Type B pancreatic cell (in vitro differentiated cells): ENCODE results near the gene ERCC2. TPM values are rescaled to one million over a fixed set of nuclear protein-coding genes. Genes with fewer than 3 reads are reported as not detected.

Experiments
- DNase-seq: peaks from one replicate; pipeline ENCODE4 v3.0.0; 2021; ENCODE audit warnings: mixed read lengths; ENCODE audit not compliant: unreplicated experiment; ENCODE audit errors: extremely low spot score
- H3K27ac Mint-ChIP-seq: 2 replicates; pipeline ENCODE4 v1.8.0; 2021; ENCODE audit warnings: mild to moderate bottlenecking, mixed read lengths
- H3K27me3 Mint-ChIP-seq: 2 replicates; pipeline ENCODE4 v1.8.0; 2021; ENCODE audit warnings: mixed read lengths
- H3K36me3 Mint-ChIP-seq: 2 replicates; pipeline ENCODE4 v1.8.0; 2021; ENCODE audit warnings: mixed read lengths
- H3K4me1 Mint-ChIP-seq: one replicate; pipeline ENCODE4 v1.8.0; 2021; ENCODE audit warnings: mixed read lengths; ENCODE audit not compliant: unreplicated experiment
- H3K4me3 Mint-ChIP-seq: 2 replicates; pipeline ENCODE4 v1.8.0; 2021; ENCODE audit warnings: mild to moderate bottlenecking, mixed read lengths
- H3K9me3 Mint-ChIP-seq: 2 replicates; pipeline ENCODE4 v1.8.0; 2021; ENCODE audit warnings: mixed read lengths
- total RNA-seq: library from RNA; stranded (reverse); gene quantifications from 2 replicates; pipeline ENCODE4 v1.2.1, GENCODE V29; 2021; ENCODE audit warnings: low replicate concordance
- TF ChIP-seq, protein P1 (sequence below): fragments of 200-600 bp; sonication (generic); conservative IDR thresholded peaks from 2 replicates; pipeline ENCODE4 v1.5.0; 2021; ENCODE audit warnings: antibody characterized with exemption, mild to moderate bottlenecking

Gene ERCC2
- total RNA-seq, 1 donor from 2014 or later = 55.8 TPM

DNA sequence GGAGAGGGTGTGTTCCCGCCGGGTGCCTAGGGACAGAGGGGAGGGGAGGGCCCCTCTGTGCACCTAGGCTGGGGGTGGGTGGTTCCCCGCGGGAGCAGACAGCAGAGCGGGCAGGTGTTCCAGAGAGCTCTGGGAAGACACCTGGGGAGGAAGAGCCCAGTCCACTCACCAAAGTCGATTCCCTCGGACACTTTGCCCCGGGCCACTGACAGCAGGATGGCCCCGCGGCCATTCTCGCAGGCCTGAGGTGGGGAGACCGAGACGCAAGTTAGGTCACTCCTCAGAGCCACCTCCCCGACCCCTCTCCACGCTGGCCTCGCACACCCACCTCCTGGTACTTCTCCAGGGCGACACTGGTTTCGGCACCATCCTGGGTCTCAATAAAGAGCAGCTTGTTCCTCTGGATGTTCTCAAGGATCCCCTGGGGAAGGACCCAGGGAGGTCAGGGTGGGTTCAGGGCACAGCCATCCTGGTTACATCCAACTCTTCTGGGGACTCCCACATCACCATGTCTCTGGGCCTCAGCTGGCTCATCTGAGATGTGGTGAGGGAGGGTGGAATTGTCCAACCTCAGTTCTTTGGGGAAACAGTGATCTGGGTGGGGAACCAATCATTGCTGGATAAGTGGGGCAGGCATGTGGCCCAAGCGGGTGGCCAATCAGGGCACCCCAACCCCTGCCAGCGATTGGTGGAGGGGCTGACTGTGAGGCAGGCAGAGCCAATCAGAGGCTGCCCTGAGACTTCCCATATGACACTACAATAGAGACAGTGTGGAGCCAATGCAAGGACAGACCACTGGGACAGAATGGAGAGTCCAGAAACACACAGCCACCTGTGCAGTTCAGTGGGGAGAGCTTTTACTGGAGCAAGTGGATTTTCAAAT is 17.2 kb downstream of the ERCC2 start:
- H3K27ac Mint-ChIP-seq = no peak overlapping the region
- TF ChIP-seq, protein P1, sequence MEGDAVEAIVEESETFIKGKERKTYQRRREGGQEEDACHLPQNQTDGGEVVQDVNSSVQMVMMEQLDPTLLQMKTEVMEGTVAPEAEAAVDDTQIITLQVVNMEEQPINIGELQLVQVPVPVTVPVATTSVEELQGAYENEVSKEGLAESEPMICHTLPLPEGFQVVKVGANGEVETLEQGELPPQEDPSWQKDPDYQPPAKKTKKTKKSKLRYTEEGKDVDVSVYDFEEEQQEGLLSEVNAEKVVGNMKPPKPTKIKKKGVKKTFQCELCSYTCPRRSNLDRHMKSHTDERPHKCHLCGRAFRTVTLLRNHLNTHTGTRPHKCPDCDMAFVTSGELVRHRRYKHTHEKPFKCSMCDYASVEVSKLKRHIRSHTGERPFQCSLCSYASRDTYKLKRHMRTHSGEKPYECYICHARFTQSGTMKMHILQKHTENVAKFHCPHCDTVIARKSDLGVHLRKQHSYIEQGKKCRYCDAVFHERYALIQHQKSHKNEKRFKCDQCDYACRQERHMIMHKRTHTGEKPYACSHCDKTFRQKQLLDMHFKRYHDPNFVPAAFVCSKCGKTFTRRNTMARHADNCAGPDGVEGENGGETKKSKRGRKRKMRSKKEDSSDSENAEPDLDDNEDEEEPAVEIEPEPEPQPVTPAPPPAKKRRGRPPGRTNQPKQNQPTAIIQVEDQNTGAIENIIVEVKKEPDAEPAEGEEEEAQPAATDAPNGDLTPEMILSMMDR = no peak
- no peak for DNase-seq
- H3K36me3 Mint-ChIP-seq = peaks cover 7% of the 10 kb centered on the region
- H3K4me1 Mint-ChIP-seq = no peaks in the 10 kb centered on the region
- H3K27me3 Mint-ChIP-seq = no peaks in the 10 kb centered on the region
- no peak overlapping the region for H3K4me3 Mint-ChIP-seq
- H3K9me3 Mint-ChIP-seq = no peaks in the 10 kb centered on the region

GRCh38 chr19:45352471-45352870 is 17.9 kb downstream of the ERCC2 start:
- no peaks in the 10 kb centered on the region for H3K4me1 Mint-ChIP-seq
- H3K4me3 Mint-ChIP-seq = no peak overlapping the region
- no peaks in the 10 kb centered on the region for H3K27me3 Mint-ChIP-seq
- TF ChIP-seq, protein P1 = no peak
- H3K27ac Mint-ChIP-seq = no peak overlapping the region
- no peaks in the 10 kb centered on the region for H3K9me3 Mint-ChIP-seq
- peaks cover 7% of the 10 kb centered on the region for H3K36me3 Mint-ChIP-seq
- no peak for DNase-seq

GRCh38 chr19:45352062-45352461 is 18.3 kb downstream of the ERCC2 start:
- Mint-ChIP-seq H3K4me1 (no peaks in the 10 kb centered on the region), H3K9me3 (no peaks in the 10 kb centered on the region), H3K27ac (no peak overlapping the region), H3K27me3 (no peaks in the 10 kb centered on the region), H3K4me3 (no peak overlapping the region), H3K36me3 (peaks cover 7% of the 10 kb centered on the region)
- TF ChIP-seq, protein P1 = no peak
- DNase-seq = no peak

- no peaks in the 10 kb centered on the region for H3K27me3 Mint-ChIP-seq
- no peaks in the 10 kb centered on the region for H3K4me1 Mint-ChIP-seq
- H3K4me3 Mint-ChIP-seq = no peak overlapping the region
- no peak for DNase-seq
- no peaks in the 10 kb centered on the region for H3K9me3 Mint-ChIP-seq
- peaks cover 7% of the 10 kb centered on the region for H3K36me3 Mint-ChIP-seq
- TF ChIP-seq, protein P1 = no peak
- H3K27ac Mint-ChIP-seq = no peak overlapping the region
Measured at GRCh38 chr19:45351401-45351952, 18.9 kb downstream of the ERCC2 start.

GRCh38 chr19:45350477-45351058 is 19.8 kb downstream of the ERCC2 start:
- H3K9me3 Mint-ChIP-seq = no peaks in the 10 kb centered on the region
- peaks cover 4% of the 10 kb centered on the region for H3K27me3 Mint-ChIP-seq
- no peak for DNase-seq
- H3K27ac Mint-ChIP-seq = no peak overlapping the region
- H3K36me3 Mint-ChIP-seq = peaks cover 7% of the 10 kb centered on the region
- no peak overlapping the region for H3K4me3 Mint-ChIP-seq
- H3K4me1 Mint-ChIP-seq = no peaks in the 10 kb centered on the region
- TF ChIP-seq, protein P1 = no peak
